ENCODE results near the gene SFXN5.

SFXN5 gene

GRCh38 chr2:72951303-72952095 is 120.0 kb downstream of the SFXN5 start:
- no peak for TF ChIP-seq CTCF (IDR thresholded peaks at IDR 0.05; ENCODE audit: low read depth, low read length, missing control alignments)
- H3K4me3 ChIP-seq (replicated peaks; ENCODE audit: low read depth, low read length), result no peak overlapping the region
- no peak for DNase-seq (ENCODE audit: extremely low read depth, low read depth)

GRCh38 chr2:72950558-72951255 is 120.8 kb downstream of the SFXN5 start:
- TF ChIP-seq CTCF (IDR thresholded peaks at IDR 0.05; ENCODE audit: low read depth, low read length, missing control alignments), result no peak
- DNase-seq (ENCODE audit: extremely low read depth, low read depth), result no peak
- H3K4me3 ChIP-seq (replicated peaks; ENCODE audit: low read depth, low read length), result no peak overlapping the region

- no peak for DNase-seq (ENCODE audit: extremely low read depth, low read depth)
- TF ChIP-seq CTCF (IDR thresholded peaks at IDR 0.05; ENCODE audit: low read depth, low read length, missing control alignments), result no peak
- H3K4me3 ChIP-seq (replicated peaks; ENCODE audit: low read depth, low read length), result no peak overlapping the region
Observed at GRCh38 chr2:72949642-72950041, 121.9 kb downstream of the SFXN5 start.

- no peak for TF ChIP-seq CTCF (IDR thresholded peaks at IDR 0.05; ENCODE audit: low read depth, low read length, missing control alignments)
- no peak for DNase-seq (ENCODE audit: extremely low read depth, low read depth)
- no peak overlapping the region for H3K4me3 ChIP-seq (replicated peaks; ENCODE audit: low read depth, low read length)
Observed at GRCh38 chr2:72949045-72949444, 122.5 kb downstream of the SFXN5 start.

- no peak for TF ChIP-seq CTCF (IDR thresholded peaks at IDR 0.05; ENCODE audit: low read depth, low read length, missing control alignments)
- H3K4me3 ChIP-seq (replicated peaks; ENCODE audit: low read depth, low read length), result no peak overlapping the region
- no peak for DNase-seq (ENCODE audit: extremely low read depth, low read depth)
Observed at GRCh38 chr2:72947952-72948830, 123.3 kb downstream of the SFXN5 start.

GRCh38 chr2:72946466-72946865 is 125.0 kb downstream of the SFXN5 start:
- no peak for DNase-seq (ENCODE audit: extremely low read depth, low read depth)
- no peak overlapping the region for H3K4me3 ChIP-seq (replicated peaks; ENCODE audit: low read depth, low read length)
- TF ChIP-seq CTCF (IDR thresholded peaks at IDR 0.05; ENCODE audit: low read depth, low read length, missing control alignments), result no peak

All from HFF-Myc (cell line).